Muscle layer of duodenum (tissue), 2 donors: ENCODE measurements around the gene SLC15A3.

ENCODE experiments used
- H3K27ac ChIP-seq: one replicate; pipeline ENCODE4 v1.7.0; 2013; ENCODE audit warnings: mild to moderate bottlenecking, low read length
- H3K27me3 ChIP-seq: one replicate; pipeline ENCODE4 v1.7.0; 2013; ENCODE audit warnings: low read depth, mild to moderate bottlenecking, control low read depth, low read length
- H3K36me3 ChIP-seq, 2 donors: one replicate each; pipeline ENCODE4 v1.7.0; 2013; ENCODE audit warnings: low read length in 2 of 2, control low read depth in 1 of 2, mild to moderate bottlenecking in 1 of 2; ENCODE audit not compliant: insufficient read depth in 2 of 2, control insufficient read depth in 1 of 2
- H3K4me1 ChIP-seq, 2 donors: one replicate each; pipeline ENCODE4 v1.7.0; 2013; ENCODE audit warnings: low read length in 2 of 2, mild to moderate bottlenecking in 2 of 2, control low read depth in 1 of 2, moderate library complexity in 1 of 2; ENCODE audit not compliant: insufficient read depth in 2 of 2, control insufficient read depth in 1 of 2
- H3K4me3 ChIP-seq, 2 donors: one replicate each; pipeline ENCODE4 v1.7.0; 2013; ENCODE audit warnings: low read length in 2 of 2, low read depth in 1 of 2, mild to moderate bottlenecking in 1 of 2
- H3K9me3 ChIP-seq, 2 donors: one replicate each; pipeline ENCODE4 v1.7.0; 2013; ENCODE audit warnings: low read length in 2 of 2, control low read depth in 1 of 2, mild to moderate bottlenecking in 1 of 2; ENCODE audit not compliant: control insufficient read depth in 1 of 2
- donor health status: healthy.

Gene SLC15A3

GRCh38 chr11:60927061-60927592 lies 24.8 kb downstream of the SLC15A3 start:
- H3K36me3 ChIP-seq = peaks cover 10 to 12% of the 10 kb centered on the region in 2 donors
- peaks cover 19% of the 10 kb centered on the region for H3K27me3 ChIP-seq

GRCh38 chr11:60926500-60926899 lies 25.5 kb downstream of the SLC15A3 start:
- Histone ChIP-seq H3K4me1 (peaks cover 0 to 18% of the 10 kb centered on the region in 2 donors), H3K9me3 (no peaks in the 10 kb centered on the region), H3K36me3 (peaks cover 17 to 18% of the 10 kb centered on the region in 2 donors), H3K27me3 (peaks cover 19% of the 10 kb centered on the region), H3K27ac (no peak overlapping the region), H3K4me3 (no peak overlapping the region)

More at GRCh38 chr11:60927061-60927592, 24.8 kb downstream of the SLC15A3 start:
- H3K27ac ChIP-seq = no peak overlapping the region
- H3K4me3 ChIP-seq = no peak overlapping the region
- H3K9me3 ChIP-seq = no peaks in the 10 kb centered on the region
- peaks cover 0 to 18% of the 10 kb centered on the region in 2 donors for H3K4me1 ChIP-seq

- H3K4me1 ChIP-seq = peaks cover 0 to 18% of the 10 kb centered on the region in 2 donors
- H3K4me3 ChIP-seq = no peak overlapping the region
- H3K27me3 ChIP-seq = peaks cover 19% of the 10 kb centered on the region
- H3K9me3 ChIP-seq = no peaks in the 10 kb centered on the region
- H3K27ac ChIP-seq = no peak overlapping the region
- H3K36me3 ChIP-seq = peaks cover 21 to 23% of the 10 kb centered on the region in 2 donors
These were observed 26.1 kb downstream of the SLC15A3 start for GRCh38 chr11:60925868-60926267.

GRCh38 chr11:60924906-60925853 lies 26.8 kb downstream of the SLC15A3 start:
- no peak overlapping the region for H3K27ac ChIP-seq
- H3K36me3 ChIP-seq = peaks cover 27 to 30% of the 10 kb centered on the region in 2 donors
- peak overlapping the region; percentile 7 to 61 for H3K4me3 ChIP-seq
- no peaks in the 10 kb centered on the region for H3K9me3 ChIP-seq
- peaks cover 0 to 18% of the 10 kb centered on the region in 2 donors for H3K4me1 ChIP-seq
- H3K27me3 ChIP-seq = peaks cover 19% of the 10 kb centered on the region

- H3K36me3 ChIP-seq = peaks cover 31 to 37% of the 10 kb centered on the region in 2 donors
- peaks cover 4 to 27% of the 10 kb centered on the region in 2 donors for H3K4me1 ChIP-seq
- no peak within 1 kb of the TSS for H3K27ac ChIP-seq
- peak within 1 kb of the TSS; percentile 39 to 61 for H3K4me3 ChIP-seq
- H3K27me3 ChIP-seq = peaks cover 19% of the 10 kb centered on the region
- H3K9me3 ChIP-seq = no peaks in the 10 kb centered on the region
These were observed 27.7 kb downstream of the SLC15A3 start, which contains the start of gene TMEM132A for GRCh38 chr11:60924110-60924905. Gene TMEM132A, plus strand, starts transcription at chr11:60924460. Its CDS starts 174 bp downstream, at chr11:60924634.

- H3K27ac ChIP-seq = no peak overlapping the region
- H3K9me3 ChIP-seq = no peaks in the 10 kb centered on the region
- peak overlapping the region; percentile 39 to 61 for H3K4me3 ChIP-seq
These were observed 28.2 kb downstream of the SLC15A3 start for GRCh38 chr11:60923800-60924109.

GRCh38 chr11:60923326-60923725 lies 28.6 kb downstream of the SLC15A3 start:
- peaks cover 19% of the 10 kb centered on the region for H3K27me3 ChIP-seq
- peaks cover 5 to 36% of the 10 kb centered on the region in 2 donors for H3K4me1 ChIP-seq
- no peaks in the 10 kb centered on the region for H3K9me3 ChIP-seq
- peaks cover 31 to 37% of the 10 kb centered on the region in 2 donors for H3K36me3 ChIP-seq
- H3K4me3 ChIP-seq = no peak overlapping the region
- H3K27ac ChIP-seq = no peak overlapping the region

More at GRCh38 chr11:60923800-60924109, 28.2 kb downstream of the SLC15A3 start:
- Histone ChIP-seq H3K4me1 (peaks cover 5 to 32% of the 10 kb centered on the region in 2 donors), H3K36me3 (peaks cover 31 to 37% of the 10 kb centered on the region in 2 donors), H3K27me3 (peaks cover 19% of the 10 kb centered on the region)

GRCh38 chr11:60922906-60923305 lies 29.1 kb downstream of the SLC15A3 start:
- H3K36me3 ChIP-seq = peaks cover 31 to 37% of the 10 kb centered on the region in 2 donors

GRCh38 chr11:60921777-60922335 lies 30.1 kb downstream of the SLC15A3 start:
- Histone ChIP-seq H3K27ac (no peak overlapping the region), H3K9me3 (no peaks in the 10 kb centered on the region), H3K27me3 (peaks cover 19% of the 10 kb centered on the region), H3K4me1 (peaks cover 5 to 39% of the 10 kb centered on the region in 2 donors), H3K36me3 (peaks cover 31 to 37% of the 10 kb centered on the region in 2 donors), H3K4me3 (no peak overlapping the region)

More at GRCh38 chr11:60922906-60923305, 29.1 kb downstream of the SLC15A3 start:
- Histone ChIP-seq H3K4me1 (peaks cover 5 to 36% of the 10 kb centered on the region in 2 donors), H3K27ac (no peak overlapping the region), H3K4me3 (no peak overlapping the region), H3K27me3 (peaks cover 19% of the 10 kb centered on the region), H3K9me3 (no peaks in the 10 kb centered on the region)

- H3K9me3 ChIP-seq = no peaks in the 10 kb centered on the region
- H3K27me3 ChIP-seq = peaks cover 19% of the 10 kb centered on the region
- peaks cover 5 to 45% of the 10 kb centered on the region in 2 donors for H3K4me1 ChIP-seq
- no peak overlapping the region for H3K27ac ChIP-seq
- H3K36me3 ChIP-seq = peaks cover 31 to 37% of the 10 kb centered on the region in 2 donors
- no peak overlapping the region for H3K4me3 ChIP-seq
These were observed 30.7 kb downstream of the SLC15A3 start for GRCh38 chr11:60921259-60921658.
